Heart right ventricle (tissue), 16 donors: ENCODE measurements around the gene L3MBTL4. TPM values are rescaled to one million over a fixed set of nuclear protein-coding genes. Genes with fewer than 3 reads are reported as not detected.

ENCODE experiments used
- ATAC-seq, 8 donors: fragments of 200-7000 bp; cut with Tn5 transposase; one replicate each; pipeline ENCODE4 v1.9.1; 2020; ENCODE audit warnings: mild to moderate bottlenecking in 8 of 8, moderate library complexity in 8 of 8, moderate number of reproducible peaks in 1 of 8
- DNase-seq, 2 donors: peaks; one replicate each; pipeline ENCODE4 v3.0.0-alpha.2; 2020
- H3K27ac ChIP-seq, 10 donors: fragments of 200-600 bp; sonication (generic) in 2 of 10; one replicate each; pipeline versions ENCODE4 v1.5.0 to v1.8.0; 2020 to 2022; ENCODE audit warnings: mild to moderate bottlenecking in 3 of 10
- H3K27me3 ChIP-seq, 7 donors: fragments of 200-600 bp; one replicate each; pipeline ENCODE4 v1.8.0; 2021 to 2022; ENCODE audit warnings: mild to moderate bottlenecking in 2 of 7
- H3K36me3 ChIP-seq, 9 donors: fragments of 200-600 bp; sonication (generic) in 1 of 9; one replicate each; pipeline versions ENCODE4 v1.5.0 to v1.8.0; 2020 to 2022; ENCODE audit warnings: mild to moderate bottlenecking in 2 of 9
- H3K4me1 ChIP-seq, 9 donors: fragments of 200-600 bp; sonication (generic) in 1 of 9; one replicate each; pipeline versions ENCODE4 v1.5.0 to v1.8.0; 2020 to 2022; ENCODE audit warnings: mild to moderate bottlenecking in 4 of 9
- H3K4me3 ChIP-seq, 10 donors: fragments of 200-600 bp; sonication (generic) in 2 of 10; one replicate each; pipeline versions ENCODE4 v1.5.0 to v1.8.0; 2020 to 2022; ENCODE audit warnings: mild to moderate bottlenecking in 7 of 10, moderate library complexity in 2 of 10
- H3K9me3 ChIP-seq, 11 donors: fragments of 200-600 bp in 10 of 11; sonication (generic) in 2 of 11; one replicate each; pipeline versions ENCODE4 v1.5.0 to v1.8.0; 2013 to 2022; ENCODE audit warnings: mild to moderate bottlenecking in 2 of 11, control low read depth in 1 of 11, moderate library complexity in 1 of 11
- WGBS, 2 donors: extraction: QIAGEN DNeasy Blood & Tissue Kit; methylation state at CpG; one replicate each; pipeline ENCODE4 v1.1.7; 2013; ENCODE audit warnings: inconsistent platforms in 1 of 2; 5-methylcytosine and 5-hydroxymethylcytosine counted together
- intact Hi-C, 10 donors: fragments of 100-400 bp; cut with DNase I; formaldehyde crosslinking; loops; one replicate each; pipeline versions ENCODE4 v1.11.1 to v1.14.2; 2022
- polyA plus RNA-seq, 2 donors: library from polyadenylated mRNA; stranded (reverse); fragments of 200-250 nt; gene quantifications; one replicate each; pipeline ENCODE4 v1.2.3, GENCODE V29; 2013
- total RNA-seq, 10 donors: library from RNA; stranded (reverse); fragmentation: NEBNext Ultra II Directional in 3 of 10; extraction: Animal tissue kit (Norgen Biotek cat#: 25700) in 3 of 10; gene quantifications; one replicate each; pipeline versions ENCODE4 v1.2.1 to v1.2.4, GENCODE V29; 2021 to 2023
- TF ChIP-seq, protein P1 (sequence below), 9 donors: fragments of 200-600 bp; sonication (generic) in 2 of 9; IDR thresholded peaks; one replicate each; pipeline versions ENCODE4 v1.5.0 to v1.8.0; 2021 to 2022; ENCODE audit warnings: antibody characterized with exemption in 9 of 9, mild to moderate bottlenecking in 5 of 9, moderate library complexity in 1 of 9
- donor health status: Arrhythmogenic right ventricular cardiomyopathy.
- donor health status: ischemic (EF 13 %, LVEDD 7.1; RV severe dilation, severe dysfunction).
- donor health status: healthy with polysubstance abuse.
- donor health status: DM: no; HTN: yes; CAD: no.
- donor health status: DM: no; HTN: no; CAD: no.
- donor health status: ischemic (EF 25% LVEDD 6.9; RV normal size, moderate dysfunction).
- donor health status: ischemic (EF 25% LVEDD 5.7; RV mildly dilated, moderate dysfunction).
- donor health status: healthy.
- donor health status: DM: yes; HTN: yes; CAD: no.
- donor health status: Ischemic cardiomyopathy.
- donor health status: ischemic (EF 35%, LVEDD 5.7; RV mildly dilated, moderate dysfunction).
- donor health status: nonischemic (EF 11% LVEDD 7.7; RV severe dilation, severe dysfunction).
- donor health status: DM: yes; HTN: yes; CAD: no.
- donor health status: PGD.
- donor health status: ischemic (EF 29% LVEDD 5.4; RV normal size, mild dysfunction).
- donor health status: nonischemic (EF 23%, LVEDD 6.1; RV moderate dilation, normal function).

The L3MBTL4 gene
- total and polyA plus RNA-seq, 12 donors: 0.54 to 3.2 (median 1.3) TPM

- Histone ChIP-seq H3K36me3 (no peaks in the 10 kb centered on the region), H3K9me3 (peaks cover 0 to 18% (median 6%) of the 10 kb centered on the region in 11 donors), H3K27ac (no peak overlapping the region), H3K4me1 (no peaks in the 10 kb centered on the region), H3K4me3 (no peak overlapping the region), H3K27me3 (no peaks in the 10 kb centered on the region)
- no peak for ATAC-seq
- TF ChIP-seq, protein P1, sequence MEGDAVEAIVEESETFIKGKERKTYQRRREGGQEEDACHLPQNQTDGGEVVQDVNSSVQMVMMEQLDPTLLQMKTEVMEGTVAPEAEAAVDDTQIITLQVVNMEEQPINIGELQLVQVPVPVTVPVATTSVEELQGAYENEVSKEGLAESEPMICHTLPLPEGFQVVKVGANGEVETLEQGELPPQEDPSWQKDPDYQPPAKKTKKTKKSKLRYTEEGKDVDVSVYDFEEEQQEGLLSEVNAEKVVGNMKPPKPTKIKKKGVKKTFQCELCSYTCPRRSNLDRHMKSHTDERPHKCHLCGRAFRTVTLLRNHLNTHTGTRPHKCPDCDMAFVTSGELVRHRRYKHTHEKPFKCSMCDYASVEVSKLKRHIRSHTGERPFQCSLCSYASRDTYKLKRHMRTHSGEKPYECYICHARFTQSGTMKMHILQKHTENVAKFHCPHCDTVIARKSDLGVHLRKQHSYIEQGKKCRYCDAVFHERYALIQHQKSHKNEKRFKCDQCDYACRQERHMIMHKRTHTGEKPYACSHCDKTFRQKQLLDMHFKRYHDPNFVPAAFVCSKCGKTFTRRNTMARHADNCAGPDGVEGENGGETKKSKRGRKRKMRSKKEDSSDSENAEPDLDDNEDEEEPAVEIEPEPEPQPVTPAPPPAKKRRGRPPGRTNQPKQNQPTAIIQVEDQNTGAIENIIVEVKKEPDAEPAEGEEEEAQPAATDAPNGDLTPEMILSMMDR (IDR thresholded peaks at IDR 0.05): no peak
- WGBS, 2 donors: 79 to 84% methylated on average over 7 of the region's 7 CpGs
- DNase-seq: no peak
- intact Hi-C loops: no loop called here
Observed at GRCh38 chr18:6159426-6159825, 255.3 kb downstream of the L3MBTL4 start.

DNA sequence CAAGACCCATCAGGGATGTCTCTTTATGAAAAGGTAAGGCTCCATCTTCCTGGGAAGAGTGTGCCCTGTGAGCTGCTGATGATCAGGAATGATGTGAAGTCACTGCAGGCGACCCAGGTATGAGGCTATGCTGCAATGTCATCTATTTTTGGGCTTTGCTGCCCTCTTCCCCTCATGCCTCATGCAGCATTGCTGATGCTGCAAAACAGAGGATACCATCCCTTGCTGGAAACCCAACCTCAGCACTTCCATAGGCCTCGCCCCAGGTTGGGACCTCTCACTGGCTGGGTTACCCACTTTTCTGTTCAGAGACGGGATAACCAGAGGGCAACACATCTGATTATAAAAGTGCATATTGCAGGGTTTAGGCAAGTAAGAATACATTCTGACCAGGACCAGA is 255.8 kb downstream of the L3MBTL4 start:
- Histone ChIP-seq H3K27ac (no peak overlapping the region), H3K9me3 (peaks cover 0 to 14% (median 6%) of the 10 kb centered on the region in 11 donors), H3K4me1 (no peaks in the 10 kb centered on the region), H3K27me3 (no peaks in the 10 kb centered on the region), H3K4me3 (no peak overlapping the region), H3K36me3 (no peaks in the 10 kb centered on the region)
- intact Hi-C loops: no loop called here
- WGBS, 2 donors: 90 to 91% methylated on average over 3 of the region's 3 CpGs
- no peak for DNase-seq
- no peak for ATAC-seq
- TF ChIP-seq, protein P1 (IDR thresholded peaks at IDR 0.05): no peak

GRCh38 chr18:6156446-6156845 is 258.3 kb downstream of the L3MBTL4 start:
- ATAC-seq (no peak), DNase-seq (no peak)
- intact Hi-C loops: no loop called here
- peaks cover 0 to 13% (median 6%) of the 10 kb centered on the region in 11 donors for H3K9me3 ChIP-seq
- TF ChIP-seq, protein P1 (IDR thresholded peaks at IDR 0.05): no peak
- no peaks in the 10 kb centered on the region for H3K4me1 ChIP-seq
- H3K27me3 ChIP-seq: no peaks in the 10 kb centered on the region
- no peak overlapping the region for H3K4me3 ChIP-seq
- no peaks in the 10 kb centered on the region for H3K36me3 ChIP-seq
- H3K27ac ChIP-seq: no peak overlapping the region
- WGBS, 2 donors: 72 to 78% methylated on average over 6 of the region's 6 CpGs

DNA sequence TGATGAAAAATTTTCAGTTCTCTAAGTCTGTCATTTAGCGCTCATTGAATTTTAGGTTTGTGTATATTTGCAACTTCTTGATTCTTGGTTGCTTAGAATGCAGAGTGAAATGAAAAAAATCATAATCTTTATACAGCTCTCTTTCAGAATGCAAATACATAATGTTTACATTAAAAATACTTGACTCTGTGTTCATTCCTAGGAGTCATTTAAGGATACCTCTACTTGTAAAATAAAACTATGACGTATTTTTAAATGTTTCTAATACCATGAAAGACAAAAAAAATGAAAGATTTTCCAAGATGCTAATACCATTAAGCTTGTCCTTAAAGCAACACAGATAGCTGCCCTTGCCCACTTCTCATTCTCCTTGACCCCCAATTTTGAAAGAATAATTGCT is 259.0 kb downstream of the L3MBTL4 start:
- WGBS, 2 donors: 93 to 94% methylated on average over 2 of the region's 2 CpGs
- DNase-seq (no peak), ATAC-seq (no peak)
- Histone ChIP-seq H3K36me3 (no peaks in the 10 kb centered on the region), H3K9me3 (peaks cover 0 to 13% (median 6%) of the 10 kb centered on the region in 11 donors), H3K27me3 (no peaks in the 10 kb centered on the region), H3K27ac (no peak overlapping the region), H3K4me1 (peaks cover 0 to 3% (median 0%) of the 10 kb centered on the region in 9 donors), H3K4me3 (no peak overlapping the region)
- intact Hi-C loops: no loop called here
- TF ChIP-seq, protein P1 (IDR thresholded peaks at IDR 0.05): no peak
